WTC11 (cell line): Measurements from ENCODE around the gene TMC1. TPM values are rescaled to one million over a fixed set of nuclear protein-coding genes. Genes with fewer than 3 reads are reported as not detected.
A peak's percentile ranks its signal among the peaks of the same experiment; 100 is the strongest.

Source experiments
- ATAC-seq: fragments of 200-7000 bp; cut with Tn5 transposase; 2 replicates; pipeline ENCODE4 v1.10.0; 2021; ENCODE audit warnings: mild to moderate bottlenecking, moderate library complexity
- CTCF ChIA-PET: fragments of 300-600 bp; sonication (Branson Sonifier 250); formaldehyde crosslinking; loops from one replicate; lab custom pipeline; 2021; ENCODE audit warnings: antibody characterized with exemption; lab: Charles Lee
- POLR2A ChIA-PET: fragments of 350-600 bp; sonication (Branson Sonifier 250); formaldehyde crosslinking; loops from one replicate; lab custom pipeline; 2021; ENCODE audit warnings: antibody characterized with exemption; lab: Charles Lee
- DNase-seq: peaks from one replicate; pipeline ENCODE4 v3.0.0; 2021; ENCODE audit warnings: low spot score
- H3K27ac Mint-ChIP-seq: 2 replicates; pipeline ENCODE4 v1.8.0; 2021; ENCODE audit warnings: mixed read lengths
- H3K27me3 Mint-ChIP-seq: 2 replicates; pipeline ENCODE4 v1.8.0; 2021; ENCODE audit warnings: low read depth, mild to moderate bottlenecking, moderate library complexity, mixed read lengths
- H3K36me3 Mint-ChIP-seq: 2 replicates; pipeline ENCODE4 v1.8.0; 2021; ENCODE audit warnings: mixed read lengths
- H3K4me1 Mint-ChIP-seq: 2 replicates; pipeline ENCODE4 v1.8.0; 2022; ENCODE audit warnings: mixed read lengths
- H3K4me3 Mint-ChIP-seq: 2 replicates; pipeline ENCODE4 v1.8.0; 2021; ENCODE audit warnings: mild to moderate bottlenecking, moderate library complexity, mixed read lengths
- H3K9me3 Mint-ChIP-seq: 2 replicates; pipeline ENCODE4 v1.8.0; 2021; ENCODE audit warnings: mixed read lengths
- EMX1 ChIP-seq: fragments of 250-450 bp; sonication (Bioruptor Pico); IDR thresholded peaks from 2 replicates; pipeline ENCODE4 v1.8.0; 2021; ENCODE audit warnings: mild to moderate bottlenecking
- FOXJ3 ChIP-seq: sonication (generic); formaldehyde crosslinking; IDR thresholded peaks from 2 replicates; pipeline ENCODE4 v1.9.0; 2021; ENCODE audit warnings: missing genetic modification reagents, mild to moderate bottlenecking, borderline replicate concordance
- GTF2I ChIP-seq: fragments of 250-450 bp; sonication (Bioruptor Pico); conservative IDR thresholded peaks from 2 replicates; pipeline ENCODE4 v1.4.0; 2021; ENCODE audit warnings: mild to moderate bottlenecking
- KAT7 ChIP-seq: sonication (generic); formaldehyde crosslinking; IDR thresholded peaks from 2 replicates; pipeline ENCODE4 v1.8.1; 2023; ENCODE audit warnings: missing genetic modification reagents, mild to moderate bottlenecking, borderline replicate concordance
- MLX ChIP-seq: sonication (generic); formaldehyde crosslinking; IDR thresholded peaks from 2 replicates; pipeline ENCODE4 v1.8.1; 2023; ENCODE audit warnings: mild to moderate bottlenecking, missing genetic modification reagents, moderate library complexity
- MYBL2 ChIP-seq: sonication (generic); formaldehyde crosslinking; IDR thresholded peaks from 2 replicates; pipeline ENCODE4 v1.8.1; 2023; ENCODE audit warnings: mild to moderate bottlenecking, moderate library complexity, missing genetic modification reagents
- NR1H2 ChIP-seq: sonication (generic); formaldehyde crosslinking; IDR thresholded peaks from 2 replicates; pipeline ENCODE4 v1.9.0; 2021; ENCODE audit warnings: mild to moderate bottlenecking, moderate library complexity, missing genetic modification reagents
- NR2C2 ChIP-seq: sonication (generic); formaldehyde crosslinking; IDR thresholded peaks from 2 replicates; pipeline ENCODE4 v1.8.0; 2022; ENCODE audit warnings: mild to moderate bottlenecking, missing genetic modification reagents
- OVOL2 ChIP-seq: fragments of 250-450 bp; sonication (Bioruptor Pico); IDR thresholded peaks from 2 replicates; pipeline ENCODE4 v1.9.0; 2021; ENCODE audit warnings: mild to moderate bottlenecking, borderline replicate concordance
- RELA ChIP-seq: sonication (generic); formaldehyde crosslinking; IDR thresholded peaks from 2 replicates; pipeline ENCODE4 v1.8.1; 2022; ENCODE audit warnings: missing genetic modification reagents, mild to moderate bottlenecking, borderline replicate concordance
- SMAD4 ChIP-seq: sonication (generic); formaldehyde crosslinking; IDR thresholded peaks from 2 replicates; pipeline ENCODE4 v1.8.0; 2022; ENCODE audit warnings: mild to moderate bottlenecking, missing genetic modification reagents
- ZNF232 ChIP-seq: sonication (generic); formaldehyde crosslinking; IDR thresholded peaks from 2 replicates; pipeline ENCODE4 v1.8.0; 2022; ENCODE audit warnings: mild to moderate bottlenecking, missing genetic modification reagents
- ZNF317 ChIP-seq: sonication (generic); formaldehyde crosslinking; IDR thresholded peaks from 2 replicates; pipeline ENCODE4 v1.8.1; 2023; ENCODE audit warnings: low read depth, mild to moderate bottlenecking, moderate library complexity, missing genetic modification reagents, borderline replicate concordance
- total RNA-seq: library from RNA; stranded (reverse); gene quantifications from 3 replicates; pipeline ENCODE4 v1.2.3, GENCODE V29; 2021
- TF ChIP-seq, protein P1 (sequence below): sonication (generic); formaldehyde crosslinking; conservative IDR thresholded peaks from 2 replicates; pipeline ENCODE4 v1.8.1; 2022; ENCODE audit warnings: mild to moderate bottlenecking, missing genetic modification reagents
- TF ChIP-seq, protein P2 (sequence below): sonication (generic); formaldehyde crosslinking; conservative IDR thresholded peaks from 2 replicates; pipeline ENCODE4 v1.8.1; 2023; ENCODE audit warnings: mild to moderate bottlenecking, low read depth, missing genetic modification reagents, moderate library complexity
- TF ChIP-seq, protein P3 (sequence below): sonication (generic); formaldehyde crosslinking; IDR thresholded peaks from 2 replicates; pipeline ENCODE4 v1.8.0; 2023; ENCODE audit warnings: missing genetic modification reagents
- TF ChIP-seq, protein P4 (sequence below): sonication (generic); formaldehyde crosslinking; IDR thresholded peaks from 2 replicates; pipeline ENCODE4 v1.8.1; 2022; ENCODE audit warnings: mild to moderate bottlenecking, missing genetic modification reagents, moderate library complexity, borderline replicate concordance
- TF ChIP-seq, protein P5 (sequence below): fragments of 200-600 bp; IDR thresholded peaks from 2 replicates; pipeline ENCODE4 v1.8.0; 2022; ENCODE audit warnings: antibody characterized with exemption

TMC1 gene
- total RNA-seq, 1 experiment from 2014 or later = 0.31 TPM

GRCh38 chr9:72855890-72856523 is 334.6 kb downstream of the TMC1 start:
- no peaks in the 10 kb centered on the region; the same call in 1 of the 2 replicates for H3K27me3 Mint-ChIP-seq
- ChIA-PET POLR2A (no interaction called here), CTCF (interaction anchor here (1.6 to 3.5 kb wide), 3 partner anchors 11 to 181 kb away, joined by 6 to 44 read pairs (median 35); no protein-coding TSS in a partner anchor)
- peaks cover 16% of the 10 kb centered on the region for H3K4me1 Mint-ChIP-seq
- DNase-seq = no peak
- peaks cover 5% of the 10 kb centered on the region for H3K36me3 Mint-ChIP-seq
- TF ChIP-seq, protein P1, sequence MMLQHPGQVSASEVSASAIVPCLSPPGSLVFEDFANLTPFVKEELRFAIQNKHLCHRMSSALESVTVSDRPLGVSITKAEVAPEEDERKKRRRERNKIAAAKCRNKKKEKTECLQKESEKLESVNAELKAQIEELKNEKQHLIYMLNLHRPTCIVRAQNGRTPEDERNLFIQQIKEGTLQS (CRISPR knock-in tag) = no peak
- TF ChIP-seq RELA (CRISPR knock-in tag) (no peak), FOXJ3 (CRISPR knock-in tag) (no peak), NR2C2 (CRISPR knock-in tag) (no peak), SMAD4 (CRISPR knock-in tag) (no peak), MYBL2 (CRISPR knock-in tag) (no peak), EMX1 (no peak), KAT7 (CRISPR knock-in tag) (no peak), NR1H2 (CRISPR knock-in tag) (no peak), ZNF317 (CRISPR knock-in tag) (no peak), GTF2I (CRISPR knock-in tag) (no peak), MLX (CRISPR knock-in tag) (no peak), ZNF232 (CRISPR knock-in tag) (no peak), OVOL2 (CRISPR knock-in tag) (no peak)
- TF ChIP-seq, protein P2, sequence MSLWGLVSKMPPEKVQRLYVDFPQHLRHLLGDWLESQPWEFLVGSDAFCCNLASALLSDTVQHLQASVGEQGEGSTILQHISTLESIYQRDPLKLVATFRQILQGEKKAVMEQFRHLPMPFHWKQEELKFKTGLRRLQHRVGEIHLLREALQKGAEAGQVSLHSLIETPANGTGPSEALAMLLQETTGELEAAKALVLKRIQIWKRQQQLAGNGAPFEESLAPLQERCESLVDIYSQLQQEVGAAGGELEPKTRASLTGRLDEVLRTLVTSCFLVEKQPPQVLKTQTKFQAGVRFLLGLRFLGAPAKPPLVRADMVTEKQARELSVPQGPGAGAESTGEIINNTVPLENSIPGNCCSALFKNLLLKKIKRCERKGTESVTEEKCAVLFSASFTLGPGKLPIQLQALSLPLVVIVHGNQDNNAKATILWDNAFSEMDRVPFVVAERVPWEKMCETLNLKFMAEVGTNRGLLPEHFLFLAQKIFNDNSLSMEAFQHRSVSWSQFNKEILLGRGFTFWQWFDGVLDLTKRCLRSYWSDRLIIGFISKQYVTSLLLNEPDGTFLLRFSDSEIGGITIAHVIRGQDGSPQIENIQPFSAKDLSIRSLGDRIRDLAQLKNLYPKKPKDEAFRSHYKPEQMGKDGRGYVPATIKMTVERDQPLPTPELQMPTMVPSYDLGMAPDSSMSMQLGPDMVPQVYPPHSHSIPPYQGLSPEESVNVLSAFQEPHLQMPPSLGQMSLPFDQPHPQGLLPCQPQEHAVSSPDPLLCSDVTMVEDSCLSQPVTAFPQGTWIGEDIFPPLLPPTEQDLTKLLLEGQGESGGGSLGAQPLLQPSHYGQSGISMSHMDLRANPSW (CRISPR knock-in tag) = no peak
- TF ChIP-seq, protein P3, sequence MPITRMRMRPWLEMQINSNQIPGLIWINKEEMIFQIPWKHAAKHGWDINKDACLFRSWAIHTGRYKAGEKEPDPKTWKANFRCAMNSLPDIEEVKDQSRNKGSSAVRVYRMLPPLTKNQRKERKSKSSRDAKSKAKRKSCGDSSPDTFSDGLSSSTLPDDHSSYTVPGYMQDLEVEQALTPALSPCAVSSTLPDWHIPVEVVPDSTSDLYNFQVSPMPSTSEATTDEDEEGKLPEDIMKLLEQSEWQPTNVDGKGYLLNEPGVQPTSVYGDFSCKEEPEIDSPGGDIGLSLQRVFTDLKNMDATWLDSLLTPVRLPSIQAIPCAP (CRISPR knock-in tag) = no peak
- TF ChIP-seq, protein P4, sequence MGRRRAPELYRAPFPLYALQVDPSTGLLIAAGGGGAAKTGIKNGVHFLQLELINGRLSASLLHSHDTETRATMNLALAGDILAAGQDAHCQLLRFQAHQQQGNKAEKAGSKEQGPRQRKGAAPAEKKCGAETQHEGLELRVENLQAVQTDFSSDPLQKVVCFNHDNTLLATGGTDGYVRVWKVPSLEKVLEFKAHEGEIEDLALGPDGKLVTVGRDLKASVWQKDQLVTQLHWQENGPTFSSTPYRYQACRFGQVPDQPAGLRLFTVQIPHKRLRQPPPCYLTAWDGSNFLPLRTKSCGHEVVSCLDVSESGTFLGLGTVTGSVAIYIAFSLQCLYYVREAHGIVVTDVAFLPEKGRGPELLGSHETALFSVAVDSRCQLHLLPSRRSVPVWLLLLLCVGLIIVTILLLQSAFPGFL (CRISPR knock-in tag) = no peak
- ATAC-seq = peak; percentile 60
- H3K4me3 Mint-ChIP-seq = no peak overlapping the region
- 0 out of 2 replicates have a peak overlapping the region, but pooled peaks have one; percentile 20 for H3K27ac Mint-ChIP-seq
- peaks cover 7% of the 10 kb centered on the region for H3K9me3 Mint-ChIP-seq

GRCh38 chr9:72856972-72857623 is 335.7 kb downstream of the TMC1 start:
- no peaks in the 10 kb centered on the region for H3K27me3 Mint-ChIP-seq
- H3K9me3 Mint-ChIP-seq = peaks cover under 1% of the 10 kb centered on the region; the same call in 1 of the 2 replicates
- ChIA-PET CTCF (interaction anchor here (0.6 to 3.5 kb wide), 24 partner anchors 12 to 576 kb away, joined by 3 to 44 read pairs (median 4); no protein-coding TSS in a partner anchor), POLR2A (no interaction called here)
- ATAC-seq (peak; percentile 50; the same call in 1 of the 2 replicates), DNase-seq (no peak)
- no peaks in the 10 kb centered on the region for H3K36me3 Mint-ChIP-seq
- H3K4me3 Mint-ChIP-seq = no peak overlapping the region
- H3K27ac Mint-ChIP-seq = no peak overlapping the region
- H3K4me1 Mint-ChIP-seq = peaks cover 16% of the 10 kb centered on the region
- TF ChIP-seq, protein P5, sequence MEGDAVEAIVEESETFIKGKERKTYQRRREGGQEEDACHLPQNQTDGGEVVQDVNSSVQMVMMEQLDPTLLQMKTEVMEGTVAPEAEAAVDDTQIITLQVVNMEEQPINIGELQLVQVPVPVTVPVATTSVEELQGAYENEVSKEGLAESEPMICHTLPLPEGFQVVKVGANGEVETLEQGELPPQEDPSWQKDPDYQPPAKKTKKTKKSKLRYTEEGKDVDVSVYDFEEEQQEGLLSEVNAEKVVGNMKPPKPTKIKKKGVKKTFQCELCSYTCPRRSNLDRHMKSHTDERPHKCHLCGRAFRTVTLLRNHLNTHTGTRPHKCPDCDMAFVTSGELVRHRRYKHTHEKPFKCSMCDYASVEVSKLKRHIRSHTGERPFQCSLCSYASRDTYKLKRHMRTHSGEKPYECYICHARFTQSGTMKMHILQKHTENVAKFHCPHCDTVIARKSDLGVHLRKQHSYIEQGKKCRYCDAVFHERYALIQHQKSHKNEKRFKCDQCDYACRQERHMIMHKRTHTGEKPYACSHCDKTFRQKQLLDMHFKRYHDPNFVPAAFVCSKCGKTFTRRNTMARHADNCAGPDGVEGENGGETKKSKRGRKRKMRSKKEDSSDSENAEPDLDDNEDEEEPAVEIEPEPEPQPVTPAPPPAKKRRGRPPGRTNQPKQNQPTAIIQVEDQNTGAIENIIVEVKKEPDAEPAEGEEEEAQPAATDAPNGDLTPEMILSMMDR = peak; percentile 23; the same call in 1 of the 2 replicates
- TF ChIP-seq, protein P2 (CRISPR knock-in tag) = no peak
